Epithelial cell of proximal tubule (primary cell): ENCODE results near the gene DDX56. TPM values are rescaled to one million over a fixed set of nuclear protein-coding genes. Genes with fewer than 3 reads are reported as not detected.

Experiments used
- DNase-seq: peaks from one replicate; pipeline ENCODE4 v3.0.0-alpha.2; 2011; ENCODE audit warnings: low read depth
- H3K4me3 ChIP-seq: 2 replicates; pipeline ENCODE4 v1.5.1; 2011; ENCODE audit warnings: low read depth, mild to moderate bottlenecking, low read length
- total RNA-seq: library from RNA; depleted of rRNA; stranded (reverse); fragments of >200 nt; gene quantifications from 2 replicates; pipeline ENCODE4 v1.2.3, GENCODE V29; 2015
- TF ChIP-seq, protein P1 (sequence below): conservative IDR thresholded peaks from 2 replicates; pipeline ENCODE4 v1.5.1; 2012; ENCODE audit warnings: low read depth, mild to moderate bottlenecking, low read length

Gene DDX56
- total RNA-seq, 1 donor from 2014 or later = 53.2 TPM

DNA sequence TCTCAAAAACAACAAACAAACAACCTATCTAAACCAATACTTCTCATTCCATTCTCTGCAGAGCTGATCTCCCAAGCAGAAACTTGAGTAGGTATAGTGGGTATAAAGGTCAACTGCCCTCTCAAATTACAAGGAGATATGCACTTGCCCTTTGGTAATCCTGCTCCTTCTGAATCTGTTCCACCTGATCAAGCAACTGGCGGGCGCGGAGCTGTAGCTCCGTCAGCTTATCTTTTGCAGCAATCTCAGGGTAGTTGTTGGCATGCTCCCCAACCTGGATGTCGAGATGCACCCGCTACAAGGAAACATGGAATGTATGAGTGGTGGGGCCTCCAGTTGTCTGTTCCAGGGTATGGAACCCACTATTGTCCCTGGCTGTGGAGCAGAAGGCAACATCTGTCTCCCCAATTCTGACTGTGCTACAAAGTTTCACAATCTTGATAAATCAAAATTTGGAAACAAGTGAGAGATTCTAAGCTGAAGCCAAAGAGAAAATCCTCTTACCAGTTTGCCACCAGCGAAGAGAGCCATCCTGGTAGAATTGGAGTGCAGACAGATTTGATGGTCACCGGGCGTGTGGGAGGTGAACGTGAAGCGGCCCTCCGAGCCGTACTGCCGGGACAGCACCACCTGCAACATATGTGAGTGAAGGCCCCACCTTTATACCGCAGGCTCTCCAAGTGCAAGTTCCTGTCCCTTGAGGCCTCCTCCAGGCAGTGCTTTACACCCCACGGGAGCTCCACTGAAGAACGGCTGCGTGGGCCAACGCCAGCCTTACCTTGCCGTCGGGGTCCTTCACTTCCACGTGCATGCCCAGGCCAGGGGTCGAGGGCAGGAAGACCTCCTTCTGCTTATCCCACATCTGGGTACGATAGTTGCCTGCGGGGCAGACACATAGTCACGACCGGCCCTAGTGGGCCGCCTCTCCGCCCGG is 7.5 kb upstream of the DDX56 start:
- DNase-seq = no peak
- peak overlapping the region; percentile 74 for H3K4me3 ChIP-seq
- TF ChIP-seq, protein P1, sequence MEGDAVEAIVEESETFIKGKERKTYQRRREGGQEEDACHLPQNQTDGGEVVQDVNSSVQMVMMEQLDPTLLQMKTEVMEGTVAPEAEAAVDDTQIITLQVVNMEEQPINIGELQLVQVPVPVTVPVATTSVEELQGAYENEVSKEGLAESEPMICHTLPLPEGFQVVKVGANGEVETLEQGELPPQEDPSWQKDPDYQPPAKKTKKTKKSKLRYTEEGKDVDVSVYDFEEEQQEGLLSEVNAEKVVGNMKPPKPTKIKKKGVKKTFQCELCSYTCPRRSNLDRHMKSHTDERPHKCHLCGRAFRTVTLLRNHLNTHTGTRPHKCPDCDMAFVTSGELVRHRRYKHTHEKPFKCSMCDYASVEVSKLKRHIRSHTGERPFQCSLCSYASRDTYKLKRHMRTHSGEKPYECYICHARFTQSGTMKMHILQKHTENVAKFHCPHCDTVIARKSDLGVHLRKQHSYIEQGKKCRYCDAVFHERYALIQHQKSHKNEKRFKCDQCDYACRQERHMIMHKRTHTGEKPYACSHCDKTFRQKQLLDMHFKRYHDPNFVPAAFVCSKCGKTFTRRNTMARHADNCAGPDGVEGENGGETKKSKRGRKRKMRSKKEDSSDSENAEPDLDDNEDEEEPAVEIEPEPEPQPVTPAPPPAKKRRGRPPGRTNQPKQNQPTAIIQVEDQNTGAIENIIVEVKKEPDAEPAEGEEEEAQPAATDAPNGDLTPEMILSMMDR = no peak

DNA sequence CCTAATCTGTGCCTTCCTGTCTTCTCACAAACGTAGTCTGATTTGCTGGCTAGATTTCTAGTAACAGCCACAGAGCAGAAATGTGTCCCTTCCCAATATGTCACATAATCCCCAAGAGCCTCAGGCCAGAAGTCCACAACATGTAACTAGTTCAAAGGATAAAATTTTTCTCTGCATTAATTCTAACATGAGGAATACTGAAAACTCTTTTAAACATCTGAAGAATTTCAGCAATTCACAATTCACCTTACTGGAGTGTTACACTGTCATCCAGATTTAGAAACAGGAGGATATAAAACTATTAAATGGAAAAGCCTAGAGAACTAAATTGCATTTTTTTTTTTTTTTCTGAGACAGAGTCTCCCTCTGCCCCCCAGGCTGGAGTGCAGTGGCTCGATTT is 2.5 kb upstream of the DDX56 start:
- TF ChIP-seq, protein P1 = no peak
- no peak overlapping the region for H3K4me3 ChIP-seq
- no peak for DNase-seq

DNA sequence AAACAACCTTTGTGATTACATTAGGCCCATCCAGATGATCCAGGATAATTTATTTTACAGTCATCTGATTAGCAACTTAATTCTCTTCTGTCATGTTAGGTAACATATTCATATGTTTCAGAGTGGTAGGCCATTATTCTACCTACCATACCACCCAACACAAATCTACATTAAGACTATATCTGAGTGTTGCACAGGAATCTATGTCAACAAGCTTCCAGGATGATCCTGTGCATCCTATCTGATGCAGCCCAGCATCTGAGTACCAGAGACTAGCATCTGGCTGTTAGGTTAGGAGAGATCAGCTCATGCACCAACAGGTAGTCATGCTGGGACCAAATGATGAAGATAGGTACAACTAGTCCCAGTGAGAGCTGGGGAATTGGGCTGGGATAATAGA is 1.3 kb upstream of the DDX56 start:
- TF ChIP-seq, protein P1 = no peak
- H3K4me3 ChIP-seq = no peak overlapping the region
- DNase-seq = no peak

DNA sequence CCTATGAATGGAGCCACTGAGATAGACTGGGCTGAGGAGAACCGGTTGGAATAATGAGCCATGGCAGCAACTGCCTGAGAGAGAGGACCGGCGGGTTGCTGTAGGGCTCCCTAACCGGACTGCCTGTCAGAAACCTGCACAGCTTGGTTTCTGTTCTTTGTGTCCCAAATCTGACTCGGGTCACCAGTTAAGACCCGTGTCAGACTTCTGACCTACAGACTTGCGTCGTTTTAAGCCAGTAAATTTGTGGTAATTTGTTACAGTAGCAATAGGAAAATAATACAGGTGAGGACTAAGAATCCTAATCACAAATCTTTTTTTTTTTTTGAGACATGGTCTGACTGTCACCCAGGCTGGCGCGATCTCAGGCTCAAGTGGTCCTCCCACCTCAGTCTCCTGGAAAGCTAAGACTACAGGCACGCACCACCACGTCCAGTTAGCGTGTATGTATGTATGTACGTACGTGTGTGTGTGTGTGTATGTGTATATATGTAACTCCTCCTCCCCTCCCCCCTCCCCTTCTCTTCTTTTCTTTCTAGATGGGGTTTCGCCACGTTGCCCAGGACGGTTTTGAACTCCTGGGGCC is 672 bp upstream of the DDX56 start:
- peak overlapping the region; percentile 95 for H3K4me3 ChIP-seq
- DNase-seq = no peak
- TF ChIP-seq, protein P1 = no peak

DNA sequence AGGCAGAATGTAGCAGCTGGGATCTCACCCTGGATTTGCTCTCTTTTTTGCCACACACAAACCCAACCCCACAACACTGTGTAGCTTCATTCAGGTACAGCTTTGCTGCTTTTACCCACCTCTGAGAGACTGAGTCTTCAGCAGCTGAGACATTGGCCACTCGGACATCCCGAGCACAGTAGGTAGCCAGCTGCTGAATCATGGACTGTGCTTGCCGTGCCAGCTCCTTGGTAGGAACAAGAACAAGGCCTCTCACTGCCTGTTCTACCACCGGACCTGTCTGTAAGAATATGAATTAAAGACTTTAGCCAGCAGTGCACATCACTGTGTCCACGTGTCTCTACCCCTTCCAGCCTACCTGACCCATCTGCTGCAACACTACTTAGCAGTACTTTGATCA is 937 bp downstream of the DDX56 start:
- DNase-seq = no peak
- H3K4me3 ChIP-seq = peak overlapping the region; percentile 95
- TF ChIP-seq, protein P1 = no peak

DNA sequence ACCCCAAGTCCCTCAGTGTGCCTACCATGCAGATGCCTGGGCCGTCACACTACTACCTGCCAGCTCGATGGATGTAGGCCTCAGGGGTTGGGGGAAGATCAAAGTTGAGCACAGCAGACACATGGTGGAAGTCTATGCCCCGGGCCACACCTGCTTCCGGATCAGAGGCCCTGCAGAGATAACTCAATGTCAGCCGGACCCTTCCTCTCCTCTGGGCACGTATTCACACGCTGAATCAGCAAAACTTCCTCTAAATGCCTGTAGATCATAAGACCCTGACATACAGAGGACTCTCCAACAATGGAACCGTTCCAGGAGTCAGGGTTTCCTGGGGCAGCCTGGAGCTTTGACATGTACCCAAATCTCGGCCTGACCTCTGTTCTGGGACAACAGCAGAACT is 3.7 kb downstream of the DDX56 start:
- no peak for DNase-seq
- TF ChIP-seq, protein P1 = no peak
- H3K4me3 ChIP-seq = no peak overlapping the region
